GM12878 (cell line): ENCODE results near the gene BICC1. TPM values are rescaled to one million over a fixed set of nuclear protein-coding genes. Genes with fewer than 3 reads are reported as not detected.

Source experiments
- ATAC-seq: fragments of 200-7000 bp; cut with Tn5 transposase; 3 replicates; pipeline ENCODE4 v1.9.1; 2020; ENCODE audit warnings: mild to moderate bottlenecking, moderate library complexity
- BruUV-seq: library from RNA; stranded (reverse); fragments of 400-500 nt; replicated peaks from 2 replicates; lab custom pipeline; 2021; lab: Mats Ljungman, UMichigan
- CTCF ChIA-PET: fragments of 300-600 bp; sonication (Branson Sonifier 250); formaldehyde crosslinking; extraction: SDS; loops from one replicate; lab custom pipeline; 2021; ENCODE audit warnings: inconsistent platforms; lab: Yijun Ruan, JAX
- POLR2A ChIA-PET: fragments of 350-600 bp; formaldehyde crosslinking; extraction: SDS; loops from one replicate; lab custom pipeline; 2021; ENCODE audit warnings: inconsistent platforms; lab: Charles Lee
- RAD21 ChIA-PET: fragments of 300-600 bp; sonication (Branson Sonifier 250); formaldehyde crosslinking; loops from one replicate; lab custom pipeline; 2023; ENCODE audit warnings: antibody characterized with exemption; ENCODE audit not compliant: unreplicated experiment; lab: Charles Lee
- SMC1A ChIA-PET: fragments of 300-600 bp; sonication (Branson Sonifier 250); formaldehyde crosslinking; loops from one replicate; lab custom pipeline; 2023; ENCODE audit not compliant: unreplicated experiment, uncharacterized antibody; lab: Charles Lee
- DNase-seq: peaks from one replicate; pipeline ENCODE4 v3.0.0-alpha.2; 2011; ENCODE audit warnings: low read depth, low spot score
- FAIRE-seq: peaks from 3 replicates; lab custom pipeline; 2011; peaks lifted over from hg19 to GRCh38; lab: Jason Lieb, UNC
- H2AFZ ChIP-seq: 2 replicates; pipeline ENCODE4 v1.6.0; 2011; ENCODE audit warnings: low read depth, low read length, control low read depth; ENCODE audit not compliant: control insufficient read depth
- H3K27ac ChIP-seq: 2 replicates; pipeline ENCODE4 v1.5.1; 2011; ENCODE audit warnings: control low read depth; ENCODE audit not compliant: control insufficient read depth, insufficient read depth
- H3K27me3 ChIP-seq, 2 experiments: replicated peaks in 1 of 2; 2 replicates each; pipeline versions ENCODE4 v1.6.0 to v1.6.1; 2011; ENCODE audit warnings: low read length in 1 of 2; ENCODE audit not compliant: control insufficient read depth in 2 of 2, insufficient read depth in 2 of 2
- H3K36me3 ChIP-seq, 2 experiments: 2 replicates each; pipeline ENCODE4 v1.5.1; 2011; ENCODE audit warnings: low read length in 1 of 2; ENCODE audit not compliant: control insufficient read depth in 2 of 2, insufficient read depth in 2 of 2
- H3K4me1 ChIP-seq: 2 replicates; pipeline ENCODE4 v1.6.1; 2011; ENCODE audit warnings: mild to moderate bottlenecking, low read length, moderate library complexity, mixed read lengths; ENCODE audit not compliant: control insufficient read depth, insufficient read depth
- H3K4me2 ChIP-seq: 2 replicates; pipeline ENCODE4 v1.6.0; 2011; ENCODE audit warnings: control low read depth; ENCODE audit not compliant: control insufficient read depth, insufficient read depth
- H3K4me3 ChIP-seq: fragments of 200-600 bp; sonication (generic); 2 replicates; pipeline ENCODE4 v1.5.1; 2016
- H3K79me2 ChIP-seq: 2 replicates; pipeline ENCODE4 v1.6.0; 2011; ENCODE audit warnings: low read length; ENCODE audit not compliant: control insufficient read depth, insufficient read depth
- H3K9ac ChIP-seq: 2 replicates; pipeline ENCODE4 v1.8.0; 2011; ENCODE audit warnings: low read length, control low read depth, mixed read lengths; ENCODE audit not compliant: control insufficient read depth, insufficient read depth
- H3K9me3 ChIP-seq: replicated peaks from 3 replicates; pipeline ENCODE4 v1.5.1; 2011; ENCODE audit warnings: mild to moderate bottlenecking, low read length; ENCODE audit not compliant: control insufficient read depth, insufficient read depth
- H4K20me1 ChIP-seq: 2 replicates; pipeline ENCODE4 v1.6.0; 2011; ENCODE audit not compliant: control insufficient read depth, insufficient read depth
- BCL3 ChIP-seq: IDR thresholded peaks from 2 replicates; pipeline ENCODE4 v1.6.1; 2011; ENCODE audit warnings: borderline replicate concordance, low read depth, mild to moderate bottlenecking, moderate library complexity, low read length; ENCODE audit not compliant: insufficient read depth, poor library complexity, severe bottlenecking
- CBFB ChIP-seq: IDR thresholded peaks from 2 replicates; pipeline ENCODE4 v1.6.1; 2016; ENCODE audit warnings: antibody characterized with exemption, low read depth
- FOXK2 ChIP-seq: fragments of 450-650 bp; IDR thresholded peaks from 2 replicates; pipeline ENCODE4 v1.6.1; 2017; ENCODE audit warnings: mild to moderate bottlenecking, moderate library complexity
- MEF2A ChIP-seq: IDR thresholded peaks from 2 replicates; pipeline ENCODE4 v1.6.1; 2011; ENCODE audit warnings: low read depth, mild to moderate bottlenecking, low read length, moderate library complexity; ENCODE audit not compliant: insufficient read depth
- NR2C2 ChIP-seq: IDR thresholded peaks from 2 replicates; pipeline ENCODE4 v1.6.1; 2011; ENCODE audit warnings: borderline replicate concordance, low read depth; ENCODE audit not compliant: control insufficient read depth, insufficient read length
- PAX5 ChIP-seq: IDR thresholded peaks from 2 replicates; pipeline ENCODE4 v1.6.1; 2011; ENCODE audit warnings: low read depth, low read length, borderline replicate concordance
- RAD21 ChIP-seq: IDR thresholded peaks from 2 replicates; pipeline ENCODE4 v1.6.1; 2011; ENCODE audit warnings: mild to moderate bottlenecking, low read depth, low read length, moderate library complexity; ENCODE audit not compliant: insufficient read depth
- SMAD1 ChIP-seq: fragments of 450-650 bp; IDR thresholded peaks from 2 replicates; pipeline ENCODE4 v1.6.1; 2018; ENCODE audit warnings: mild to moderate bottlenecking, low read depth; ENCODE audit not compliant: partially characterized antibody
- WGBS: methylation state at CpG from one replicate; pipeline ENCODE4 v1.1.6; 2016; ENCODE audit warnings: low lambda C conversion rate; ENCODE audit not compliant: insufficient replicate concordance, insufficient coverage; ENCODE audit errors: missing lambda C conversion rate; 5-methylcytosine and 5-hydroxymethylcytosine counted together
- in situ Hi-C: fragments of 300-500 bp; cut with MboI; formaldehyde crosslinking; loops from 9 replicates; pipeline ENCODE4 v1.14.3; 2018; ENCODE audit warnings: mixed read lengths
- intact Hi-C: fragments of 100-400 bp; cut with micrococcal nuclease; formaldehyde crosslinking; loops from one replicate; pipeline ENCODE4 v1.14.2; 2022; ENCODE audit not compliant: unreplicated experiment
- polyA plus RNA-seq, 11 experiments: library from polyadenylated mRNA; depleted of rRNA in 4 of 11; unstranded in 6 of 11; stranded (reverse) in 5 of 11; fragments of >200 nt; fragmentation: Nextera tagmentation in 4 of 11; fragmentation: Illumina TruSeq in 1 of 11; extraction: Ambion mirVana in 4 of 11; extraction: Trizol in 1 of 11; gene quantifications; 1 replicate in 1 of 11; 2 replicates in 10 of 11; pipeline versions ENCODE4 v1.2.1 to v1.2.3, GENCODE V29; 2011 to 2016; ENCODE audit warnings: inconsistent platforms in 2 of 11, missing spikeins in 2 of 11, low read depth in 1 of 11
- total RNA-seq, 4 experiments: library from RNA; depleted of rRNA in 3 of 4; stranded (reverse); fragments of >200 nt in 3 of 4; fragmentation: Illumina TruSeq in 1 of 4; extraction: Trizol in 1 of 4; gene quantifications; 2 replicates each; pipeline versions ENCODE4 v1.2.1 to v1.2.3, GENCODE V29; 2013 to 2021

BICC1 gene
- total and polyA plus RNA-seq, 10 of the 15 experiments (the other 5 are each of a cell fraction or from before 2014, with no cell fraction given) = 0.01 to 0.10 (median 0.04) TPM; not detected in 5

GRCh38 chr10:58782876-58783851 is 270.5 kb downstream of the BICC1 start:
- Histone ChIP-seq H3K4me3 (no peak overlapping the region), H3K4me1 (no peaks in the 10 kb centered on the region), H3K27me3 (no peaks in the 10 kb centered on the region), H3K27ac (no peak overlapping the region), H3K36me3 (no peaks in the 10 kb centered on the region), H4K20me1 (no peaks in the 10 kb centered on the region), H3K4me2 (no peak overlapping the region), H2AFZ (no peak overlapping the region), H3K9ac (no peak overlapping the region), H3K79me2 (no peaks in the 10 kb centered on the region), H3K9me3 (no peaks in the 10 kb centered on the region)
- 6% methylated on average over 4 of the region's 4 CpGs for WGBS
- in situ Hi-C loops (loop anchor here (5.0 to 10.0 kb wide), 2 partner anchors 834 to 1252 kb away; no protein-coding TSS in a partner anchor), intact Hi-C loops (loop anchor here (1.0 to 10.0 kb wide), 5 partner anchors 170 to 1424 kb away; no protein-coding TSS in a partner anchor)
- TF ChIP-seq FOXK2 (no peak), MEF2A (no peak), RAD21 (no peak), BCL3 (no peak), SMAD1 (no peak), NR2C2 (no peak), PAX5 (no peak), CBFB (no peak)
- CTCF ChIA-PET = interaction anchor here (0.6 to 6.4 kb wide), 12 partner anchors 7 to 1245 kb away, joined by 3 to 53 read pairs (median 3); no protein-coding TSS in a partner anchor
- SMC1A ChIA-PET = interaction anchor here (0.8 to 5.2 kb wide), 8 partner anchors 144 to 840 kb away, joined by 3 to 26 read pairs (median 4); no protein-coding TSS in a partner anchor
- no TSS peak for BruUV-seq
- ATAC-seq (no peak), DNase-seq (no peak), FAIRE-seq (no peak)
- POLR2A ChIA-PET = no interaction called here
- RAD21 ChIA-PET = interaction anchor here (0.6 to 1.4 kb wide), 4 partner anchors 169 to 797 kb away, joined by 3 to 8 read pairs (median 4); no protein-coding TSS in a partner anchor
